GM10847 (cell line): ENCODE measurements around the gene IGSF9.

Experiments
- POLR2A ChIP-seq: IDR thresholded peaks from 2 replicates; pipeline ENCODE4 v1.6.1; 2011; ENCODE audit not compliant: insufficient read length; ENCODE audit errors: extremely low read depth

Gene IGSF9

DNA sequence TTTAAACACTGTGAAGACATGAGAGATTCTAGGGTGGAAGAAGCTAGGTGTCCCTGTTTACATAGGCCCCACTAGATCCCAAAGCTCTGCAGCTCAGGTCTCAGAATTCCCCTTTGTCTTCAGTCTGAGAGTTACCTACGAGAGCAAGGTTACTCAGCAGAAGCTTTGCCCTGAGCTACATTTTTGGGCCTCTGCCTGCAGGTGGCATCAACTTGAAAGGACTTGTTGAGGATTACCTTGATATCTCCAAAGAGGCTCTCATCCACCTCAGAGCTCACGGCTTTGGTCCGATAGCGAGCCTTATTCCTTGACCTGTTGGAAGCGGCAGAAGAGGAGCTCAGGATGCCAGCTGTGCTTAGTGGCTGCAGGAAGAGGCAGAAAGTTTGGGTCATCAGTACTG, 52.5 kb downstream of the IGSF9 start:
- TF ChIP-seq POLR2A: no peak

- no peak for TF ChIP-seq POLR2A
Measured at GRCh38 chr1:159891275-159892157, 53.9 kb downstream of the IGSF9 start.

DNA sequence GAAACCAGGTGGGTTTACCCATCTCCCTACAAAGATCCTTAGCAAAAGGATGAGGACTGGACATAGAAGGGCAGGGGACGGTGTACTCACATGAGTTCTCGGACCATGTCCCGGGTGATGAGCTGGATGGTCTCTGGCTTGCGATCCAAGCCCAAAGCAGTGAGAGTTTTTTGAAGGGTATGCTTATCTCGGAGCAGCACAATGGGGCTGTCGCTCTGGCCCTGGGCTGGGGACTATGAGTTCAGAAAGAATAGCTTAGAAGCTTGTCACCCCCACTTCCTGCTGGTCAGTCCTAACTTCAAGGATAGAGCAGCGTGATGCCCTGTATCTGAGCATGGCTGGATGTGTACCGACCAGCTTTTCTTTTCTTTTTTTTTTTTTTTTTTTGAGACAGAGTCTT, 55.0 kb downstream of the IGSF9 start:
- no peak for TF ChIP-seq POLR2A

- TF ChIP-seq POLR2A: no peak
Measured at GRCh38 chr1:159889821-159890252, 55.6 kb downstream of the IGSF9 start.

- TF ChIP-seq POLR2A: no peak
Measured at GRCh38 chr1:159889202-159889601, 56.2 kb downstream of the IGSF9 start.

- TF ChIP-seq POLR2A: no peak
Measured at GRCh38 chr1:159884296-159884695, 61.1 kb downstream of the IGSF9 start.

- no peak for TF ChIP-seq POLR2A
Measured at GRCh38 chr1:159883134-159883533, 62.3 kb downstream of the IGSF9 start.

DNA sequence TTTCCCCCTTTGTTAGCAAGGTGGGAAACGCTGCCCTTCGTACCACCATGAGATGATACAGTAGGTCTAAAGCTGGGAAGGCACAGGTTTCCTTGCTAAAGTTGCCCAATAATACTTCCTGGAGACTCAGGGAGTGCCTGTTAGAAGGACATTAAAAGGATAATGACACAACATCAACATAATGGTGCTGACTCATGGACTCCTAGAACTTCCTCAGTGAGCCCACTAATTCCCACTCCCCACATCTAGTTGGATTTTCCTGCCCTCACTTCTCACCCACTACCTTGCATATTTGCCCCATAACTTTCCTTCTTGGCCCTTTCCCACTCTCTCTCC, 62.9 kb downstream of the IGSF9 start:
- no peak for TF ChIP-seq POLR2A

- no peak for TF ChIP-seq POLR2A
Measured at GRCh38 chr1:159881622-159882526, 63.5 kb downstream of the IGSF9 start.

GRCh38 chr1:159880430-159880829, 65.0 kb downstream of the IGSF9 start:
- no peak for TF ChIP-seq POLR2A

- no peak for TF ChIP-seq POLR2A
Measured at GRCh38 chr1:159879977-159880376, 65.4 kb downstream of the IGSF9 start.

- TF ChIP-seq POLR2A: no peak
Measured at GRCh38 chr1:159879136-159879535, 66.3 kb downstream of the IGSF9 start.

GRCh38 chr1:159877695-159878444, 67.5 kb downstream of the IGSF9 start:
- no peak for TF ChIP-seq POLR2A
